ENCODE data around the gene AP2B1.

DNA sequence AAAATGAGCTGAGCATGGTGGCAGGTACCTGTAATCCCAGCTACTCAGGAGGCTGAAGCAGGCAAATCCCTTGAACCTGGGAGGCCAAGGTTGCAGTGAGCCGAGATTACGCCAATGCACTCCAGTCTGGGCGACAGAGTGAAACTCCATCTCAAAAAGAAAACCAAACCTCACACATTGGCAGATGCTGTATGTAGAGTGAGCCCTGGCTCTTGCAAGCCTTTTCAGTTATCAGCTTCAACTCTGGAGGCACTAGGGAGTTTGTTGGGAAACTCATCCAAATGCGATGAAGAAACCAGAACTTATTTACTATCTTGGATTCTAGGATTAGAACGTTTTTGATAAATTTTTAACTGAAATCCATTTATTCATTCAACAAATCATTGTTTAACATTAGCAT lies 87.4 kb downstream of the AP2B1 start:
- TF ChIP-seq CTCF (IDR thresholded peaks at IDR 0.05; ENCODE audit: insufficient read depth, low read length, poor library complexity, severe bottlenecking) (no peak), EZH2phosphoT487 (conservative IDR thresholded peaks at IDR 0.05; ENCODE audit: low read length) (no peak)

Measured in SU-DHL-6 (cell line).